GM23338 (cell line): ENCODE data around the gene UCK1. TPM values are rescaled to one million over a fixed set of nuclear protein-coding genes. Genes with fewer than 3 reads are reported as not detected.
"Not testable (repeated sequence)": the region's sequence is repeated elsewhere in the genome, so short reads cannot be mapped to it uniquely, and the experiment has no call there.

Experiments used
- ATAC-seq: fragments of 200-7000 bp; cut with Tn5 transposase; 3 replicates; pipeline ENCODE4 v1.9.1; 2020
- DNase-seq: peaks from one replicate; pipeline ENCODE4 v3.0.0-alpha.2; 2015; ENCODE audit warnings: low spot score
- H2AFZ ChIP-seq: fragments of 200-600 bp; sonication (generic); 2 replicates; pipeline ENCODE4 v1.8.0; 2016; ENCODE audit warnings: antibody characterized with exemption, mild to moderate bottlenecking, moderate library complexity
- H3F3A ChIP-seq: fragments of 200-600 bp; sonication (generic); replicated peaks from 2 replicates; pipeline ENCODE4 v1.8.0; 2017; ENCODE audit warnings: antibody characterized with exemption, mixed run types, low read depth
- H3K27ac ChIP-seq: fragments of 200-600 bp; sonication (generic); 2 replicates; pipeline ENCODE4 v1.6.1; 2016; ENCODE audit warnings: low read depth
- H3K27me3 ChIP-seq: fragments of 200-600 bp; sonication (generic); 2 replicates; pipeline ENCODE4 v1.8.0; 2016; ENCODE audit warnings: mild to moderate bottlenecking, mixed run types, moderate library complexity; ENCODE audit not compliant: insufficient read depth
- H3K36me3 ChIP-seq: fragments of 200-600 bp; sonication (generic); 2 replicates; pipeline ENCODE4 v1.8.0; 2016; ENCODE audit warnings: mild to moderate bottlenecking; ENCODE audit not compliant: insufficient read depth
- H3K4me1 ChIP-seq: fragments of 200-600 bp; sonication (generic); 2 replicates; pipeline ENCODE4 v1.8.0; 2016; ENCODE audit warnings: mild to moderate bottlenecking, moderate library complexity; ENCODE audit not compliant: insufficient read depth
- H3K4me2 ChIP-seq: fragments of 200-600 bp; sonication (generic); 2 replicates; pipeline ENCODE4 v1.7.1; 2017; ENCODE audit warnings: mixed run types
- H3K4me3 ChIP-seq: fragments of 200-600 bp; sonication (generic); 2 replicates; pipeline ENCODE4 v1.6.1; 2016; ENCODE audit warnings: mixed run types
- H3K79me2 ChIP-seq: fragments of 200-600 bp; sonication (generic); replicated peaks from 2 replicates; pipeline ENCODE4 v1.8.0; 2017; ENCODE audit warnings: mild to moderate bottlenecking; ENCODE audit not compliant: insufficient read depth
- H3K9me2 ChIP-seq: fragments of 200-600 bp; sonication (generic); 2 replicates; pipeline ENCODE4 v1.8.0; 2017; ENCODE audit not compliant: insufficient read depth
- H4K20me1 ChIP-seq: fragments of 200-600 bp; sonication (generic); replicated peaks from 2 replicates; pipeline ENCODE4 v1.8.0; 2017; ENCODE audit warnings: mild to moderate bottlenecking; ENCODE audit not compliant: insufficient read depth
- H3K27ac Mint-ChIP-seq: 2 replicates; pipeline ENCODE4 v1.8.0; 2020; ENCODE audit warnings: inconsistent platforms, mild to moderate bottlenecking, moderate library complexity, mixed read lengths
- H3K27me3 Mint-ChIP-seq: 3 replicates; pipeline ENCODE4 v1.8.0; 2022; ENCODE audit warnings: low read depth, mild to moderate bottlenecking, moderate library complexity, mixed read lengths, inconsistent platforms; ENCODE audit not compliant: insufficient read depth, poor library complexity
- H3K36me3 Mint-ChIP-seq: 3 replicates; pipeline ENCODE4 v1.8.0; 2021; ENCODE audit warnings: low read depth, mild to moderate bottlenecking, inconsistent platforms, moderate library complexity, mixed read lengths
- H3K4me1 Mint-ChIP-seq: 3 replicates; pipeline ENCODE4 v1.8.0; 2020; ENCODE audit warnings: mild to moderate bottlenecking, inconsistent platforms, mixed read lengths
- H3K4me3 Mint-ChIP-seq: 3 replicates; pipeline ENCODE4 v1.8.0; 2021; ENCODE audit warnings: moderate library complexity, mild to moderate bottlenecking, inconsistent platforms, mixed read lengths
- H3K9me3 Mint-ChIP-seq: 3 replicates; pipeline ENCODE4 v1.8.0; 2020; ENCODE audit warnings: moderate library complexity, mild to moderate bottlenecking, inconsistent platforms, mixed read lengths
- CREB1 ChIP-seq: fragments of 250-450 bp; sonication (Bioruptor Pico); IDR thresholded peaks from 2 replicates; pipeline ENCODE4 v1.5.0; 2020; ENCODE audit warnings: low read depth, mild to moderate bottlenecking, moderate library complexity
- CTCF ChIP-seq, 2 experiments: fragments of 200-600 bp in 1 of 2; sonication (generic) in 1 of 2; conservative IDR thresholded peaks; 2 replicates each; pipeline versions ENCODE4 v1.5.1 to v1.6.1; 2016 to 2017; ENCODE audit warnings: antibody characterized with exemption in 2 of 2, low read depth in 2 of 2, mild to moderate bottlenecking in 2 of 2, moderate library complexity in 1 of 2
- ETS1 ChIP-seq: IDR thresholded peaks from 2 replicates; pipeline ENCODE4 v1.6.1; 2016; ENCODE audit warnings: antibody characterized with exemption
- EZH2 ChIP-seq: fragments of 200-600 bp; sonication (generic); IDR thresholded peaks from one replicate; pipeline ENCODE4 v1.8.0; 2017; ENCODE audit warnings: antibody characterized with exemption, mild to moderate bottlenecking, low read depth; ENCODE audit not compliant: unreplicated experiment
- EZH2phosphoT487 ChIP-seq: fragments of 200-600 bp; sonication (generic); IDR thresholded peaks from one replicate; pipeline ENCODE4 v1.8.1; 2018; ENCODE audit warnings: antibody characterized with exemption; ENCODE audit not compliant: unreplicated experiment
- NANOG ChIP-seq: IDR thresholded peaks from 2 replicates; pipeline ENCODE4 v1.6.1; 2016; ENCODE audit warnings: antibody characterized with exemption, borderline replicate concordance
- POLR2AphosphoS5 ChIP-seq: IDR thresholded peaks from 2 replicates; pipeline ENCODE4 v1.6.1; 2016; ENCODE audit warnings: antibody characterized with exemption, low read depth
- REST ChIP-seq: IDR thresholded peaks from one replicate; pipeline ENCODE4 v1.6.1; 2018; ENCODE audit warnings: antibody characterized with exemption; ENCODE audit not compliant: unreplicated experiment
- STAT1 ChIP-seq: IDR thresholded peaks from one replicate; pipeline ENCODE4 v1.6.1; 2016; ENCODE audit warnings: antibody characterized with exemption; ENCODE audit not compliant: unreplicated experiment
- ZNF331 ChIP-seq: fragments of 250-450 bp; sonication (Bioruptor Pico); IDR thresholded peaks from 2 replicates; pipeline ENCODE4 v1.5.0; 2020; ENCODE audit warnings: low read depth, mild to moderate bottlenecking, moderate library complexity
- ZNF462 ChIP-seq: fragments of 250-450 bp; sonication (Bioruptor Pico); IDR thresholded peaks from 2 replicates; pipeline ENCODE4 v1.5.0; 2020; ENCODE audit warnings: mild to moderate bottlenecking, moderate library complexity
- polyA plus RNA-seq: library from polyadenylated mRNA; unstranded; fragments of >200 nt; fragmentation: Nextera tagmentation; extraction: Ambion mirVana; gene quantifications from 2 replicates; pipeline ENCODE4 v1.2.1, GENCODE V29; 2016
- total RNA-seq: library from RNA; depleted of rRNA; stranded (reverse); fragments of >200 nt; shearing (Covaris generic); gene quantifications from 2 replicates; pipeline ENCODE4 v1.2.3, GENCODE V29; 2014

Gene UCK1
- total and polyA plus RNA-seq, 2 experiments from 2014 or later, result 23.4 to 35.9 TPM

- no peaks in the 10 kb centered on the region for H3K9me3 Mint-ChIP-seq
- DNase-seq (no peak), ATAC-seq (no peak)
- peaks cover 11% of the 10 kb centered on the region for H3K27me3 Mint-ChIP-seq
- Histone ChIP-seq H3K4me3 (no peak overlapping the region), H3K4me2 (no peak overlapping the region), H2AFZ (no peak overlapping the region), H3K27ac (no peak overlapping the region), H4K20me1 (no peaks in the 10 kb centered on the region), H3K27me3 (no peaks in the 10 kb centered on the region), H3K36me3 (peaks cover 8% of the 10 kb centered on the region), H3K79me2 (no peaks in the 10 kb centered on the region), H3F3A (peaks cover 9% of the 10 kb centered on the region), H3K9me2 (no peaks in the 10 kb centered on the region), H3K4me1 (no peaks in the 10 kb centered on the region)
- TF ChIP-seq ETS1 (no peak), ZNF462 (CRISPR knock-in tag) (no peak), REST (no peak), NANOG (no peak), EZH2phosphoT487 (no peak), STAT1 (no peak), POLR2AphosphoS5 (no peak), ZNF331 (CRISPR knock-in tag) (no peak), CREB1 (CRISPR knock-in tag) (no peak), EZH2 (no peak), CTCF (conservative IDR thresholded peaks at IDR 0.05; ENCODE audit: low read depth in 2 of 2) (no peak)
- no peak overlapping the region for H3K4me3 Mint-ChIP-seq
- H3K4me1 Mint-ChIP-seq, result no peaks in the 10 kb centered on the region
- no peak overlapping the region for H3K27ac Mint-ChIP-seq
- H3K36me3 Mint-ChIP-seq, result peaks cover 52% of the 10 kb centered on the region
Observed at GRCh38 chr9:131516100-131516499, 15.0 kb downstream of the UCK1 start.

GRCh38 chr9:131515559-131516031 lies 15.5 kb downstream of the UCK1 start:
- not testable (repeated sequence) for H3K4me3 ChIP-seq, H3K27ac ChIP-seq, H3K79me2 ChIP-seq, H3K4me3 Mint-ChIP-seq, H3K4me1 Mint-ChIP-seq, H2AFZ ChIP-seq, DNase-seq, H3K9me2 ChIP-seq, H3K27ac Mint-ChIP-seq, H3K4me2 ChIP-seq, H3K9me3 Mint-ChIP-seq, H4K20me1 ChIP-seq, H3K27me3 ChIP-seq, ATAC-seq, H3K4me1 ChIP-seq, H3F3A ChIP-seq
- peaks cover 11% of the 10 kb centered on the region for H3K27me3 Mint-ChIP-seq
- peaks cover 56% of the 10 kb centered on the region for H3K36me3 Mint-ChIP-seq
- peaks cover 10% of the 10 kb centered on the region for H3K36me3 ChIP-seq
